Endothelial cell of umbilical vein (primary cell): ENCODE results near the gene PPP3CA. TPM values are rescaled to one million over a fixed set of nuclear protein-coding genes. Genes with fewer than 3 reads are reported as not detected.

Source experiments
- BruUV-seq: library from RNA; stranded (reverse); fragments of 400-500 nt; replicated peaks from 2 replicates; lab custom pipeline; 2021; lab: Mats Ljungman, UMichigan
- CTCF ChIA-PET: fragments of 300-600, 350-600 bp; sonication (Branson Sonifier 250); formaldehyde crosslinking; loops from one replicate; lab custom pipeline; 2021; ENCODE audit warnings: antibody characterized with exemption, inconsistent platforms; lab: Charles Lee
- POLR2A ChIA-PET: fragments of 300-600, 350-600 bp; sonication (Branson Sonifier 250); formaldehyde crosslinking; loops from one replicate; lab custom pipeline; 2021; ENCODE audit warnings: antibody characterized with exemption, inconsistent platforms; lab: Charles Lee
- DNase-seq: peaks from one replicate; pipeline ENCODE4 v3.0.0-alpha.2; 2011; ENCODE audit warnings: low read depth, low spot score
- FAIRE-seq: peaks from 2 replicates; lab custom pipeline; 2011; peaks lifted over from hg19 to GRCh38; lab: Jason Lieb, UNC
- H2AFZ ChIP-seq: 2 replicates; pipeline ENCODE4 v1.6.0; 2012; ENCODE audit warnings: low read depth, low read length, control low read depth, inconsistent platforms
- H3K27ac ChIP-seq: 2 replicates; pipeline ENCODE4 v1.5.1; 2011; ENCODE audit warnings: low read depth, mild to moderate bottlenecking, control low read depth, low read length, moderate library complexity; ENCODE audit not compliant: insufficient read depth
- H3K27me3 ChIP-seq, 2 experiments: 2 replicates each; pipeline versions ENCODE4 v1.6.0 to v1.6.1; 2011; ENCODE audit warnings: low read length in 2 of 2, mixed read lengths in 1 of 2; ENCODE audit not compliant: control insufficient read depth in 2 of 2, insufficient read depth in 2 of 2
- H3K36me3 ChIP-seq, 2 experiments: 2 replicates in 1 of 2; 3 replicates in 1 of 2; pipeline ENCODE4 v1.5.1; 2011; ENCODE audit warnings: low read length in 2 of 2, mild to moderate bottlenecking in 1 of 2, moderate library complexity in 1 of 2; ENCODE audit not compliant: control insufficient read depth in 2 of 2, insufficient read depth in 2 of 2; ENCODE audit errors: extremely low read depth in 1 of 2
- H3K4me1 ChIP-seq: 3 replicates; pipeline ENCODE4 v1.5.1; 2011; ENCODE audit warnings: mild to moderate bottlenecking, low read length; ENCODE audit not compliant: control insufficient read depth, insufficient read depth; ENCODE audit errors: extremely low read depth
- H3K4me2 ChIP-seq: 2 replicates; pipeline ENCODE4 v1.6.1; 2011; ENCODE audit warnings: low read length, control low read depth, mixed read lengths; ENCODE audit not compliant: insufficient read depth
- H3K4me3 ChIP-seq, 3 experiments: fragments of 200-600 bp in 1 of 3; sonication (generic), shearing (Covaris generic) in 1 of 3; replicated peaks in 1 of 3; 2 replicates each; pipeline ENCODE4 v1.5.1; 2011 to 2016; ENCODE audit warnings: control low read depth in 3 of 3, low read length in 3 of 3, mild to moderate bottlenecking in 2 of 3, inconsistent platforms in 1 of 3, low read depth in 1 of 3, moderate library complexity in 1 of 3; ENCODE audit not compliant: insufficient read depth in 1 of 3
- H3K79me2 ChIP-seq: 2 replicates; pipeline ENCODE4 v1.6.0; 2012; ENCODE audit warnings: low read length, inconsistent platforms; ENCODE audit not compliant: control insufficient read depth, insufficient read depth
- H3K9ac ChIP-seq: replicated peaks from 2 replicates; pipeline ENCODE3; 2011; ENCODE audit warnings: low read length, control low read depth; ENCODE audit not compliant: insufficient read depth; ENCODE audit errors: extremely low read depth
- H3K9me1 ChIP-seq: replicated peaks from 3 replicates; pipeline ENCODE4 v1.6.0; 2011; ENCODE audit warnings: mild to moderate bottlenecking, low read length; ENCODE audit not compliant: control insufficient read depth, insufficient read depth; ENCODE audit errors: extremely low read depth
- H3K9me3 ChIP-seq: replicated peaks from 2 replicates; pipeline ENCODE4 v1.5.1; 2012; ENCODE audit warnings: low read length, inconsistent platforms; ENCODE audit not compliant: control insufficient read depth, insufficient read depth
- H4K20me1 ChIP-seq: replicated peaks from 2 replicates; pipeline ENCODE3; 2011; ENCODE audit warnings: mild to moderate bottlenecking, low read length; ENCODE audit not compliant: control insufficient read depth, insufficient read depth; ENCODE audit errors: extremely low read depth
- EZH2 ChIP-seq: IDR thresholded peaks from 2 replicates; pipeline ENCODE4 v1.6.1; 2012; ENCODE audit warnings: borderline replicate concordance, low read depth, mild to moderate bottlenecking, moderate library complexity, low read length, inconsistent platforms; ENCODE audit not compliant: severe bottlenecking
- FOS ChIP-seq: IDR thresholded peaks from 2 replicates; pipeline ENCODE4 v1.6.1; 2011; ENCODE audit warnings: mild to moderate bottlenecking, low read length, moderate library complexity, borderline replicate concordance; ENCODE audit not compliant: insufficient read depth
- GATA2 ChIP-seq: IDR thresholded peaks from 2 replicates; pipeline ENCODE4 v1.7.0; 2011; ENCODE audit warnings: low read depth, mild to moderate bottlenecking, moderate library complexity, mixed read lengths, low read length; ENCODE audit not compliant: insufficient read length, insufficient read depth
- JUN ChIP-seq: IDR thresholded peaks from 2 replicates; pipeline ENCODE4 v1.6.1; 2011; ENCODE audit warnings: borderline replicate concordance, low read depth; ENCODE audit not compliant: insufficient read length, insufficient read depth
- MYC ChIP-seq: IDR thresholded peaks from one replicate; pipeline ENCODE4 v1.6.1; 2011; ENCODE audit warnings: mild to moderate bottlenecking, low read depth, low read length
- POLR2A ChIP-seq: IDR thresholded peaks from 2 replicates; pipeline ENCODE4 v1.6.1; 2012; ENCODE audit warnings: low read depth, mild to moderate bottlenecking, control low read depth, low read length
- POLR2AphosphoS5 ChIP-seq: IDR thresholded peaks from 2 replicates; pipeline ENCODE4 v1.6.1; 2012; ENCODE audit warnings: low read depth, mild to moderate bottlenecking, control low read depth, low read length, moderate library complexity; ENCODE audit not compliant: insufficient read depth
- dilution Hi-C: fragments of 300-500 bp; cut with MboI; formaldehyde crosslinking; loops from one replicate; pipeline ENCODE4 v1.15.0; 2019; ENCODE audit warnings: low sequenced_read_pairs; ENCODE audit not compliant: extremely low pct_ligation_motif_present
- intact Hi-C: fragments of 100-400 bp; cut with micrococcal nuclease; formaldehyde crosslinking; loops from one replicate; pipeline ENCODE4 v1.10.0; 2022
- polyA plus RNA-seq, 4 experiments: library from polyadenylated mRNA; depleted of rRNA in 3 of 4; stranded (reverse) in 3 of 4; unstranded in 1 of 4; fragments of >200 nt; gene quantifications; 2 replicates each; pipeline versions ENCODE4 v1.2.1 to v1.2.3, GENCODE V29; 2011 to 2012; ENCODE audit warnings: missing spikeins in 1 of 4
- total RNA-seq: library from RNA; stranded (reverse); gene quantifications from 2 replicates; pipeline ENCODE4 v1.2.3, GENCODE V29; 2021
- TF ChIP-seq, protein P1 (sequence below), 2 donors: IDR thresholded peaks; 1 replicate in 1 of 2; 2 replicates in 1 of 2; pipeline ENCODE4 v1.5.1; 2011; ENCODE audit warnings: low read length in 2 of 2, mild to moderate bottlenecking in 2 of 2, moderate library complexity in 2 of 2, control low read depth in 1 of 2, inconsistent platforms in 1 of 2, low read depth in 1 of 2; ENCODE audit not compliant: insufficient read depth in 1 of 2; ENCODE audit errors: extremely low read depth in 1 of 2
- TF ChIP-seq, protein P2 (sequence below): IDR thresholded peaks from 2 replicates; pipeline ENCODE4 v1.6.1; 2011; ENCODE audit not compliant: insufficient read depth, insufficient read length

Gene PPP3CA
- total and polyA plus RNA-seq, 2 donors (not counting 3 experiments of a cell fraction or from before 2014, with no cell fraction given), result 7.0 to 43.3 TPM

DNA sequence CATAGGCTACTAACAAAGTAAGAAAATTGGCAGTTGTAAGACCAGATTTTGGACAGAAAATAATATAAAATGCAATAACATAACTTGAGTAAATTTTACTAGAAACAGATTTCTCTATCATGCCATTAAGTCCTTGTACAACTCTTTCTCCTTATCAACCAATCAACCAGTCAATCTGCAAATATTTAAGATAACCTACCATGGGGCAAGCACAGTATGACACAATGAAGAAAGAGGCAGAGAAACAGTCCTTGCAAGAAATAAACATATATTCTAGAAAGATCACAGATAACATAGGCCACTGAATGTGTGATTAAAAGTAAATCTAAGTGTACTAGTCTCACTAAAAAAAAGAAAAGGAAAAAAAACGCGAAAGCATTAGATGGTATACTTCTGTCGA lies 194.8 kb downstream of the PPP3CA start:
- dilution Hi-C loops (no loop called here), intact Hi-C loops (no loop called here)
- FAIRE-seq (no peak), DNase-seq (no peak)
- ChIA-PET POLR2A (no interaction called here), CTCF (no interaction called here)
- no peak overlapping the region for H3K4me2 ChIP-seq
- H3K9me1 ChIP-seq, result no peaks in the 10 kb centered on the region
- H3K27ac ChIP-seq, result no peak overlapping the region
- no peaks in the 10 kb centered on the region for H3K9me3 ChIP-seq
- no peak overlapping the region for H2AFZ ChIP-seq
- no TSS peak for BruUV-seq
- no peaks in the 10 kb centered on the region for H3K79me2 ChIP-seq
- H3K9ac ChIP-seq, result no peak overlapping the region
- H3K4me1 ChIP-seq, result peaks cover 3% of the 10 kb centered on the region
- no peaks in the 10 kb centered on the region for H3K36me3 ChIP-seq
- no peaks in the 10 kb centered on the region for H3K27me3 ChIP-seq
- no peaks in the 10 kb centered on the region for H4K20me1 ChIP-seq
- TF ChIP-seq JUN (no peak), FOS (no peak), POLR2A (no peak), POLR2AphosphoS5 (no peak), MYC (no peak), EZH2 (no peak), GATA2 (no peak)
- TF ChIP-seq, protein P1, sequence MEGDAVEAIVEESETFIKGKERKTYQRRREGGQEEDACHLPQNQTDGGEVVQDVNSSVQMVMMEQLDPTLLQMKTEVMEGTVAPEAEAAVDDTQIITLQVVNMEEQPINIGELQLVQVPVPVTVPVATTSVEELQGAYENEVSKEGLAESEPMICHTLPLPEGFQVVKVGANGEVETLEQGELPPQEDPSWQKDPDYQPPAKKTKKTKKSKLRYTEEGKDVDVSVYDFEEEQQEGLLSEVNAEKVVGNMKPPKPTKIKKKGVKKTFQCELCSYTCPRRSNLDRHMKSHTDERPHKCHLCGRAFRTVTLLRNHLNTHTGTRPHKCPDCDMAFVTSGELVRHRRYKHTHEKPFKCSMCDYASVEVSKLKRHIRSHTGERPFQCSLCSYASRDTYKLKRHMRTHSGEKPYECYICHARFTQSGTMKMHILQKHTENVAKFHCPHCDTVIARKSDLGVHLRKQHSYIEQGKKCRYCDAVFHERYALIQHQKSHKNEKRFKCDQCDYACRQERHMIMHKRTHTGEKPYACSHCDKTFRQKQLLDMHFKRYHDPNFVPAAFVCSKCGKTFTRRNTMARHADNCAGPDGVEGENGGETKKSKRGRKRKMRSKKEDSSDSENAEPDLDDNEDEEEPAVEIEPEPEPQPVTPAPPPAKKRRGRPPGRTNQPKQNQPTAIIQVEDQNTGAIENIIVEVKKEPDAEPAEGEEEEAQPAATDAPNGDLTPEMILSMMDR (IDR thresholded peaks at IDR 0.05; ENCODE audit: extremely low read depth in 1 of 2, insufficient read depth in 1 of 2, low read depth in 1 of 2, low read length in 2 of 2), result no peak
- TF ChIP-seq, protein P2, sequence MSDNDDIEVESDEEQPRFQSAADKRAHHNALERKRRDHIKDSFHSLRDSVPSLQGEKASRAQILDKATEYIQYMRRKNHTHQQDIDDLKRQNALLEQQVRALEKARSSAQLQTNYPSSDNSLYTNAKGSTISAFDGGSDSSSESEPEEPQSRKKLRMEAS, result no peak
- H3K4me3 ChIP-seq, result no peak overlapping the region
